ENCODE measurements around the gene ULBP3.

ULBP3 gene

GRCh38 chr6:150068720-150069648, at the start of gene ULBP3:
Gene ULBP3, minus strand, starts transcription at chr6:150069121. Its CDS starts 55 bp downstream, at chr6:150069066.
- ChIA-PET POLR2A (interaction anchor here (0.7 to 1.5 kb wide), 2 partner anchors 15 to 1605 kb away, joined by 3 to 4 read pairs; no protein-coding TSS in a partner anchor), CTCF (interaction anchor here (0.5 to 6.0 kb wide), 17 partner anchors 8 to 749 kb away, joined by 3 to 76 read pairs (median 4); partner anchors contain the start of gene RAET1L)
- H3K4me3 ChIP-seq (ENCODE audit: low read depth, low read length) = peak within 1 kb of the TSS; percentile 76
- TF ChIP-seq CTCF (IDR thresholded peaks at IDR 0.05; ENCODE audit: insufficient read depth, low read length, missing control alignments) = peak; percentile 75
- peak; percentile 68 for DNase-seq (ENCODE audit: low read depth, low spot score)

GRCh38 chr6:150118627-150119026, 49.7 kb upstream of the ULBP3 start:
- CTCF ChIA-PET = interaction anchor here (1.1 to 1.9 kb wide), 5 partner anchors 38 to 149 kb away, joined by 3 to 13 read pairs (median 3); no protein-coding TSS in a partner anchor
- TF ChIP-seq CTCF (IDR thresholded peaks at IDR 0.05; ENCODE audit: insufficient read depth, low read length, missing control alignments) = no peak

GRCh38 chr6:150118203-150118602, 49.3 kb upstream of the ULBP3 start:
- POLR2A ChIA-PET = no interaction called here

More at GRCh38 chr6:150118627-150119026, 49.7 kb upstream of the ULBP3 start:
- no peak for DNase-seq (ENCODE audit: low read depth, low spot score)
- no peak overlapping the region for H3K4me3 ChIP-seq (ENCODE audit: low read depth, low read length)
- POLR2A ChIA-PET = no interaction called here

GRCh38 chr6:150116200-150116800, 47.4 kb upstream of the ULBP3 start:
- no peak for DNase-seq (ENCODE audit: low read depth, low spot score)
- ChIA-PET CTCF (no interaction called here), POLR2A (no interaction called here)
- no peak for TF ChIP-seq CTCF (IDR thresholded peaks at IDR 0.05; ENCODE audit: insufficient read depth, low read length, missing control alignments)
- H3K4me3 ChIP-seq (ENCODE audit: low read depth, low read length) = no peak overlapping the region

More at GRCh38 chr6:150118203-150118602, 49.3 kb upstream of the ULBP3 start:
- no peak overlapping the region for H3K4me3 ChIP-seq (ENCODE audit: low read depth, low read length)
- CTCF ChIA-PET = interaction anchor here (1.1 to 1.8 kb wide), 2 partner anchors 37 to 150 kb away, joined by 3 to 13 read pairs; no protein-coding TSS in a partner anchor
- DNase-seq (ENCODE audit: low read depth, low spot score) = no peak
- no peak for TF ChIP-seq CTCF (IDR thresholded peaks at IDR 0.05; ENCODE audit: insufficient read depth, low read length, missing control alignments)

GRCh38 chr6:150115769-150116168, 46.8 kb upstream of the ULBP3 start:
- no peak for DNase-seq (ENCODE audit: low read depth, low spot score)
- POLR2A ChIA-PET = no interaction called here
- no peak for TF ChIP-seq CTCF (IDR thresholded peaks at IDR 0.05; ENCODE audit: insufficient read depth, low read length, missing control alignments)
- H3K4me3 ChIP-seq (ENCODE audit: low read depth, low read length) = no peak overlapping the region
- CTCF ChIA-PET = no interaction called here

- ChIA-PET CTCF (interaction anchor here (1.0 to 1.7 kb wide), 2 partner anchors 11 to 31 kb away, joined by 3 to 4 read pairs; no protein-coding TSS in a partner anchor), POLR2A (interaction anchor here (0.6 kb wide), 2 partner anchors 103 to 1255 kb away, joined by 3 to 4 read pairs; no protein-coding TSS in a partner anchor)
- TF ChIP-seq CTCF (IDR thresholded peaks at IDR 0.05; ENCODE audit: insufficient read depth, low read length, missing control alignments) = no peak
- H3K4me3 ChIP-seq (ENCODE audit: low read depth, low read length) = no peak overlapping the region
- DNase-seq (ENCODE audit: low read depth, low spot score) = no peak
These were observed 43.3 kb upstream of the ULBP3 start for GRCh38 chr6:150112233-150112632.
